Measurements from ENCODE around the gene FNIP1.

- TF ChIP-seq CTCF (IDR thresholded peaks at IDR 0.05; ENCODE audit: borderline replicate concordance, extremely low read depth, low read length, poor library complexity, severe bottlenecking) (no peak), EZH2 (IDR thresholded peaks at IDR 0.05; ENCODE audit: borderline replicate concordance, low read depth, low read length, severe bottlenecking) (no peak)
These were observed 142.0 kb downstream of the FNIP1 start for GRCh38 chr5:131654776-131655175.

Measured in DND-41 (cell line).